ENCODE measurements around the gene SIRT5. TPM values are rescaled to one million over a fixed set of nuclear protein-coding genes. Genes with fewer than 3 reads are reported as not detected.
A peak's percentile ranks its signal among the peaks of the same experiment; 100 is the strongest.

SIRT5 gene
- total RNA-seq, 1 donor from 2014 or later = 5.7 TPM

- peak; percentile 3 for DNase-seq (ENCODE audit: low read depth)
These were observed 12.5 kb downstream of the SIRT5 start for GRCh38 chr6:13586603-13587542.

GRCh38 chr6:13589801-13590200, 15.4 kb downstream of the SIRT5 start:
- DNase-seq (ENCODE audit: low read depth) = no peak

GRCh38 chr6:13590574-13591153, 16.3 kb downstream of the SIRT5 start:
- no peak for DNase-seq (ENCODE audit: low read depth)

DNA sequence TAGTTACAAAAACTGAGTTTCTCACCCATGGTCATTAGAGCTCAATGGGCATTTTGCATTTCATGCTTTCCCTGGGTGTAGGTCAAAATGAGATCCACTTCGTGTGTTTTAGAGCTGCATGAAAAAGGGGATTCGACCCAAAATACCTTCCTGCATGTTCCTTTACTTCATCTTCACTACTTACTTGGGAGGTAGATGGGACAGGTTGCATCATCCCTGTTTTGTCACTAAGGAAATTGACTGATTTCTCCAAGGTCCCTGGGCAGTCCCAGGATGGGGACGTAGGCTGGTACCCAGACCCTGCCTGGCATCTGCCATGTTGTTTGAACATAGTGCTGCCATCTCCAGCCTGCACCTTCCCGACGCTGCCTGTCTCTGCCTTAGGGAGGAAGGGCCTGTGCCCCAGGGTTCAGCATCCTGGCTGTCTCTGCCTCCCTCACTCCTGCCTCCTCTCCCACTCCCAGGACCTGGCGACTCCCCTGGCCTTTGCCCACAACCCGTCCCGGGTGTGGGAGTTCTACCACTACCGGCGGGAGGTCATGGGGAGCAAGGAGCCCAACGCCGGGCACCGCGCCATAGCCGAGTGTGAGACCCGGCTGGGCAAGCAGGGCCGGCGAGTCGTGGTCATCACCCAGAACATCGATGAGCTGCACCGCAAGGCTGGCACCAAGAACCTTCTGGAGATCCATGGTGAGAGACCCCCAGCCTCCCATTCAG, 17.0 kb downstream of the SIRT5 start:
- DNase-seq (ENCODE audit: low read depth) = no peak

DNA sequence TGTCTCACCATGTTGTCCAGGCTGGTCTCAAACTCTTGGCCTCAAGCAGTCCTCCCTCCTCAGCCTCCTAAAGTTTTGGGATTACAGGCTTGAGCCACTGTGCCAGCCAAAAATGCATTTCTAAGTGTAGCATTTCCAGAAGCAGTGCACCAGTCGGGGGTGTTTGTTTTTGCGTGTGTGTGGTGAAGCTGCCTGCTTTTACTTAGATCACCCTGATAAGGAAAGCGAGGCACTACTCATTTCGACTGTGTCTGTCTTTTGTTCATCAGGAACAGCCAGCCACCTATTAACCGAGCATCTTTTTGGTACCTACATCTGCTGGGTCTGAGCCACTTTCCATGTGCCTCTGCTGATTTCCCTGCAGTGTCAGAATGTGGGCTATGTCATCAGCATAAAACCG, 18.7 kb downstream of the SIRT5 start:
- no peak for DNase-seq (ENCODE audit: low read depth)

DNA sequence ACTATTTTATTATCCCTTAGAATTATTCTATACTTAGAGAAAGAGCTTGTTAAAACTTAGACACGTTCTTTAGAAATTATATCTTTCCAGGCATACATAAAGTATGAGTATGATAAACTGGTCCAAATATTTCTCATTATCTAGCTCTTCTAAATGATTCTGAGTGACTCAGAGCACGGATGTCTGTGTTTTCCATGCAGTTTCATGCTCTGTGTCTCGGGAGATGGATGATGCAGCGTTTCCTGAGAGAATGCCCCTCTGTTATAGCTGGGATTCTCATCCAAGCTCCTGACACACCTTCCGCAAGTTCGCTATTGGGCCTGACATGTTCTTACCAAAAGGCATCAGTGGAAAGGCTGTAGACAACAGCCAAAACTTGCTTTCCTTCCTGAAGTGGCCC, 19.3 kb downstream of the SIRT5 start:
- no peak for DNase-seq (ENCODE audit: low read depth)

- DNase-seq (ENCODE audit: low read depth) = no peak
These were observed 22.7 kb downstream of the SIRT5 start for GRCh38 chr6:13597073-13597472.

- no peak for DNase-seq (ENCODE audit: low read depth)
These were observed 25.6 kb downstream of the SIRT5 start for GRCh38 chr6:13600036-13600435.

- DNase-seq (ENCODE audit: low read depth) = no peak
These were observed 29.7 kb downstream of the SIRT5 start for GRCh38 chr6:13604135-13604534.

DNA sequence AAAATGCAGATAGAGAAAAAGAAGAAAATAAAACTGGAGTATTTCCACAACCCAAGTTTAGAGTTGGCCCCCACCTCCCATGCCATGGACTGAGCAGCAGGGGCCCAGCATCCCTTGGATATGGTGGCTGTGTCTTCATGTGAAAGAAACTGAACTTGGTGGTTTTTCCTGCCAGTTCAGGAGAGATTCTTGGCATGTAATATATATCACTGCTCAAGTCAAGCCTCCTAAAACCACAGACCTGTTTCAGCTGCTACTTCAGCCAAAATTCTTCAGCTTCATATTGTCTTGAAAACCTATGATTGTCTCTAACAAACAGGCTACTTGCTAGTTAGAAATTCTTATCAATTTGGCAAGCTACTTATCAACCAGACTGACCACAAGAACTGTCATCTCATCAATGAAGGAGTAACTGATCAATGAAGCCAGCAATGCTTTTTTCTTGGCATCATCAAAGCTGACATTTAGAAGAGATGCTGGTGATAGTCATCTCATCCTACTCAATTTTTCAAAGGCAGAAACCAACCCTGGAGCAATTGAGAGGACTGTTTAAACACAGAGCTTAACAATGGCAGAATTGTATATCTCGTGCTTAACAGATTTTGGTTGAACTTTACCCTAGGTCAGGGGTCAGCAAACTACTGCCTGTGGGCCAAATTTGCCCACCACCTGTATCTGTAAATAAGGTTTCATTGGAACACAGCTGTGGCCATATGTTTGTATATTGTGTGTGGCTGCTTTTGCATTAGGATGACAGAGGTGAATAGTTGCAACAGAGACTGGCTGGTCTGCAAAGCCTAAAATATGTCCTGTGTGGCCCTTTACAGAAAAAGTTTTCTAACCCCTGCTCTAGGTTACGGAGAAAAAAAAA, 30.4 kb downstream of the SIRT5 start:
- no peak for DNase-seq (ENCODE audit: low read depth)

DNA sequence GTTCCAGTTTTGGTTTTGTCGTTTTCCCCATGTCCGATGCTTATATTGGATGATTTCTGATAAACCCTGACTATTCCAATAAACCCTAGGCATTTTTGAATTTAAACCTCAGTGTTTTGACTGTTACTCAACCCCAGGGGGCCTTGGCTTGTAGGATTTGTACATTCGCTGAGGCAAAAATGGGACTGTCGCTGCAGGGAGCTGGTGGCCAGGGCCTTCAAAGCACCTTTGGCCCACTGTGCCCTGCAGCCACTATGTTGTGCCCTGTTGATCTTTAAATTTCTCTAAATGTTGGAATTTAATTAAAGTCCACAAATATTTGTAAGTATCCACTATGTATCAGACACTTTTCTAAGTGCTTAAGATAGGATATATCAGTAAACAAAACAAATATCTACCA, 31.2 kb downstream of the SIRT5 start:
- no peak for DNase-seq (ENCODE audit: low read depth)

DNA sequence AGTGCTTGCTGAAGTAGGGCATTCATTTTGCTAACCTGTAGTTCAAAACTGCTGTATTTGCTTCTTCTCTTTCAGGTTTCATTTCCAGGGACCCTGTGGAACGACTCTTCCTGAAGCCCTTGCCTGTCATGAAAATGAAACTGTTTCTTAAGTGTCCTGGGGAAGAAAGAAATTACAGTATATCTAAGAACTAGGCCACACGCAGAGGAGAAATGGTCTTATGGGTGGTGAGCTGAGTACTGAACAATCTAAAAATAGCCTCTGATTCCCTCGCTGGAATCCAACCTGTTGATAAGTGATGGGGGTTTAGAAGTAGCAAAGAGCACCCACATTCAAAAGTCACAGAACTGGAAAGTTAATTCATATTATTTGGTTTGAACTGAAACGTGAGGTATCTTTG, 37.3 kb downstream of the SIRT5 start:
- peak; percentile 17 for DNase-seq (ENCODE audit: low read depth)

- no peak for DNase-seq (ENCODE audit: low read depth)
These were observed 38.7 kb downstream of the SIRT5 start for GRCh38 chr6:13613029-13613594.

DNA sequence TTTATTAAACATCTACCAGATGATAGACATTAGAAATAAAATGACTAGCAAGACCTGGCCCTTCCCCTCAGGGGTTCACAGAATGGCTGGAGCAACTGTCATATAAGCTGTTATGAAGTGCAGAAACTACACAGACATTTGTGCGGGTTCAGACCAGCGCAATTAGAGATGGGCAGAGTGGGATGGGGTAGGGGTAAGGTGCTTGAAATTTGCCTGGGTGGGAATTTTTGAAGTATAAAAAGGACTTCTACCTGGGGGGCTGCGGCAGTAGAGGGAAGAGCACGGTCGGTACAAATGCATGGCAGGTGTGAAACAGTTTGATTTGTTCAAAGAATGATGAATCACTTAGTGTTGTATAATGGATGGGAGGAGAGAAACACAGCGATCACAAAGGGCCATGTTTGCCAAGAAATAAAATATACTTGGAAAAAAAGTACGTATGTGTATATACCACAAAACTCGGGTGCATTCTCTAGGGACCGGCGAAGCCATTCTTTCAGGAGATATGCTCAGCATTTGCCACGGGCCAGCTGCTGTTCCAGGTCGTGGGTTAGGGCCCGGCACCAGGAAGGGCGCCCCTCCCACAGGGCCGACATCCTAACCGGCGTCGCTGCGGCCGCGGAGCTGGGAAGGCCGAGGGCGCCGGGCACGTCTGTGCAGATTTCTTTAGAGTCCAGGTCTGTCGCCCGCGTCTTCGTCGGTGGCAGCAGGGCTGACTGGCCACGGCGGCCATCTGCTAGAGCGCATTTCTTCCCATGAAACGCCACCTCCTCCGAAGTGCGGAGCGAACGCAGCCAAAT, 39.9 kb downstream of the SIRT5 start:
- peak; percentile 77 for DNase-seq (ENCODE audit: low read depth)

DNA sequence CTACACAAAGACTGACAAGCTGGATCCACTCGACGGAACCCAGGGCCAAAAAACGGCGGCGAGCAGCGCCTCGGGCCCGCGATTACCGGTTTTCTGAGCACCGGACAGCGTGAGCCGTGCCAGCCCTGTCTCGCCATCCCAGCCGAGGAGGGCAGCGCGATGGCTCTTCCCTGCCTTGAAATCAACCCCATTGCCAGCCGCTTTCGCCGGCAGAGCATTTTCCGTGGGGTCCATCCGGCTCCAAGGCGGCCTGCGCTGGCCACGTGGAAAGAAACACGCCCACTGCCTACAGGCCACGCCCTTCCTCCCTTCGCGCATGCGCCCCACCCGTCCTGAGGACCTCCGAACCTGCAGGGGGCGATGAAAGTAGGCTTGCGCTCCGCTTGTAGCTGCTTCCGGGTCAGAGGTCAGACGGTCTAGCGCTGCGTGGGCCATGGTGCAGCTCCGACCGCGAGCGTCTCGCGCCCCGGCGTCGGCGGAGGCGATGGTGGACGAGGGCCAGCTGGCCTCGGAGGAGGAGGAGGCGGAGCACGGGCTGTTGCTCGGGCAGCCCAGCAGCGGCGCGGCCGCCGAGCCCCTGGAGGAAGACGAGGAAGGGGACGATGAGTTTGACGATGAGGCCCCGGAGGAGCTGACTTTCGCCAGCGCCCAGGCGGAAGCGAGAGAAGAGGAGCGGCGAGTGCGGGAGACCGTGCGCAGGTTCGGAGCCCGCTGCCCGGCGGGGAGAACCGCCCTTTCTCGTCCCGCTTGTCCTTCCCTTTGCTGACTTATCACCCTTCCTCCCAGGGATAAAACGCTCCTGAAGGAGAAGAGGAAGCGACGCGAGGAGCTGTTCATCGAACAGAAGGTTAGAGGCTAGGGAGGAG, 40.8 kb downstream of the SIRT5 start, which contains the start of gene NOL7:
Gene NOL7, plus strand, starts transcription at position 410 of the 866 bp plus-strand sequence. Its CDS starts 24 bp downstream, at position 434.
- peak; percentile 99 for DNase-seq (ENCODE audit: low read depth)

GRCh38 chr6:13615792-13616120, 41.4 kb downstream of the SIRT5 start:
- DNase-seq (ENCODE audit: low read depth) = peak; percentile 54

DNA sequence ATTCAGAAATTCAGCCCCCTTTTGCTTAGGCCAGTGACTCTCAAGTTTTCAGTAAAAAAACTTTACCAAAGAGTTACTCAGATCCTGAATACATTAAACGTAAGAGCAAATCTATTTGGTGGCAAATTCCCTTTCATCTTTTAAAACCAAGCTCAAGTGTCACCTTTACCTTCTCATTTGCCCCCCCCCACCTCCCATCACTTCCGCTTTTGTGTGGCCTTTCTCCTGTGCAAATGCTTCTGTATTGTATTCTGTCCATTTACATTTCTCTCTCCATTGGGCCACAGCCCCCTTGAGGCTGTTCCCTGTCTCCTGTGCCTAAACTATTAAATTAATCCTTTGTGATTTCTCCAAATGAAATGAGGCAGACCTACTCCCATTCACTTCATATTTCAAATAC, 42.7 kb downstream of the SIRT5 start:
- DNase-seq (ENCODE audit: low read depth) = no peak

DNA sequence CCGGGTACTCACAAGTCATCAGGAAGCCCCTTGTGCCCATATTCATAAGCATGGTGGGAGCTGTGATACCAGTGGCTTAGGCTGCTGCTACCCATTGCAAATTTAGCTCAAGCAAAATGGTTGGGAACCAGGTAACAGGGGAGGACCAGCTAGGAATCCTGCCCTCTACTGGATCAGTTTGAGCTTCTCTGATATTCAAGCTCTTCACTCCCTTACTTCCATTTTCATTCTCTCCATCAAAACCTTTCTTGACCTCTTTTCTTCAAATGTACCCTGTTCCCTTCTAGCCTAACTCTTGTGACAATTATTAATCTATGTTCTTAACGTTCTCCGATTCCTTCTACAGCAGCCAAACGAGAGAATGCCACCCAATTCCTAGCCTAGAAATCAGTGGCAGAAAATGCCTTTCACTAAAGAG, 50.5 kb downstream of the SIRT5 start:
- DNase-seq (ENCODE audit: low read depth) = peak; percentile 36
